SU-DHL-6 (cell line): ENCODE data around the gene RNU1-2.
"Not testable (repeated sequence)": the region's sequence is repeated elsewhere in the genome, so short reads cannot be mapped to it uniquely, and the experiment has no call there.

ENCODE experiments used
- H2AFZ ChIP-seq: fragments of 200-600 bp; sonication (generic); 2 replicates; pipeline ENCODE4 v1.6.1; 2014; ENCODE audit warnings: low read depth, mild to moderate bottlenecking, moderate library complexity, mixed read lengths, antibody characterized with exemption, low read length; ENCODE audit not compliant: severe bottlenecking
- H3F3A ChIP-seq: fragments of 200-600 bp; shearing (Covaris generic); 2 replicates; pipeline ENCODE4 v1.6.0; 2016; ENCODE audit warnings: antibody characterized with exemption, mild to moderate bottlenecking; ENCODE audit not compliant: insufficient read depth
- H3K27ac ChIP-seq: fragments of 200-600 bp; sonication (generic); 2 replicates; pipeline ENCODE4 v1.5.1; 2016; ENCODE audit warnings: low read depth, mild to moderate bottlenecking, low read length, moderate library complexity, mixed read lengths
- H3K27me3 ChIP-seq: fragments of 200-600 bp; sonication (generic), shearing (Covaris generic); 2 replicates; pipeline ENCODE4 v1.6.0; 2014; ENCODE audit warnings: mild to moderate bottlenecking, low read length
- H3K36me3 ChIP-seq: fragments of 200-600 bp; sonication (generic); 2 replicates; pipeline ENCODE4 v1.6.1; 2014; ENCODE audit warnings: mild to moderate bottlenecking, low read length, mixed read lengths
- H3K4me2 ChIP-seq: fragments of 300-600, 200-600 bp; shearing (Covaris generic), sonication (generic); 2 replicates; pipeline ENCODE4 v1.6.0; 2014; ENCODE audit warnings: low read length, low read depth, mild to moderate bottlenecking; ENCODE audit not compliant: poor library complexity, severe bottlenecking
- H3K4me3 ChIP-seq: fragments of 200-600 bp; sonication (generic); 2 replicates; pipeline ENCODE4 v1.5.1; 2014; ENCODE audit warnings: antibody characterized with exemption, low read length, mild to moderate bottlenecking, mixed read lengths; ENCODE audit not compliant: insufficient read depth, poor library complexity, severe bottlenecking
- H3K79me2 ChIP-seq: fragments of 200-600 bp; sonication (generic); 2 replicates; pipeline ENCODE4 v1.6.1; 2014; ENCODE audit warnings: mild to moderate bottlenecking, low read length, moderate library complexity; ENCODE audit not compliant: insufficient read depth
- H3K9ac ChIP-seq: fragments of 200-600 bp; sonication (generic); 2 replicates; pipeline ENCODE4 v1.7.0; 2014; ENCODE audit warnings: mild to moderate bottlenecking, low read length
- H3K9me2 ChIP-seq: fragments of 200-600 bp; sonication (generic); replicated peaks from 2 replicates; pipeline ENCODE4 v1.6.1; 2014; ENCODE audit warnings: low read length; ENCODE audit not compliant: insufficient read depth
- H3K9me3 ChIP-seq: fragments of 200-600 bp; sonication (generic); 2 replicates; pipeline ENCODE4 v1.6.1; 2014; ENCODE audit warnings: low read length, mixed read lengths; ENCODE audit not compliant: insufficient read depth
- H4K20me1 ChIP-seq: fragments of 200-600 bp; sonication (generic); 2 replicates; pipeline ENCODE4 v1.6.1; 2014; ENCODE audit warnings: low read depth, mild to moderate bottlenecking, antibody characterized with exemption, low read length, moderate library complexity, mixed read lengths
- CTCF ChIP-seq: fragments of 200-600 bp; sonication (generic); IDR thresholded peaks from one replicate; pipeline ENCODE4 v1.5.1; 2017; ENCODE audit warnings: antibody characterized with exemption, mild to moderate bottlenecking, low read length, moderate library complexity; ENCODE audit not compliant: insufficient read depth, poor library complexity, severe bottlenecking
- EZH2phosphoT487 ChIP-seq: fragments of 200-600 bp; sonication (generic), shearing (Covaris generic); conservative IDR thresholded peaks from 2 replicates; pipeline ENCODE4 v1.6.1; 2018; ENCODE audit warnings: mild to moderate bottlenecking, antibody characterized with exemption, low read length, moderate library complexity, mixed read lengths

RNU1-2 gene

DNA sequence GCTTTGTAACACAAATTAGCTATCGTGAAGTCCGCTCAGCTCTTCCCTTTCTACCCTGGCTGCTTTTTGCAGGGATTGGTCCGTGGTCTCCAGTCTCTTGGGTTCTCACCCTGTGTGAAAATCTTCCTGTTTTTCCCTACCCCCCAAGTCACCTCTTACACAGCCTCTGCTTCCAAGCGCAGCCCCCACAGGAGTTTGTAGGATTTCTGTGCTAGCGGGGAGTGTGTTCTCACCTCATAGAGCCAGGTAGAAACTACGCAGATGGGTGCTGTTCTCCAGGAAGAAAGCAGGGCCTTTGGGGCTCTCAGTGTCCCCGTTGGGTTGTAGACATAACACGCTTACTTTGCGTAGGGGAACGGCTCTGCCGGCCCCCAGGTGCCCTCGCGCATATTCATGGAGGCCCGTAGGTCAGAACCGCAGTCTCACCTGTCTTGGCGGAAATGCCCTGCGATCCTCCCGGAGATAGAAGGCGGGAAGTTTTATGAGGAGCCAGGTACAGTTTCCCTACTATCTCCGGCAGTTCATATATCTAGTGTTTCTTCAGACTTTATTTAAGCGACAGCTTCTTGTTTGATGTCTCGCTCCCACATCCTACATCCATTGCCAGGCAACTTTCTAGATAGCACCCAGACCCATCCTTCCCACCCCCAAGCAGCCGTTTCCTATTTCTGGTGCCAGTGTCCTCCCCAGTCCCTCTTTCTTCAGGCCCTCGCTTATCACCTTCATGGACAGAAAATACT lies 706 bp downstream of the RNU1-2 start:
- not testable (repeated sequence) for H3K27me3 ChIP-seq, H3K9me2 ChIP-seq, H4K20me1 ChIP-seq, H2AFZ ChIP-seq, H3K79me2 ChIP-seq, H3K36me3 ChIP-seq, H3K9me3 ChIP-seq
- H3K27ac ChIP-seq: peak overlapping the region; percentile 75
- peak overlapping the region; percentile 40 for H3K9ac ChIP-seq
- peaks cover 36% of the 10 kb centered on the region for H3F3A ChIP-seq
- peak overlapping the region; percentile 6 for H3K4me3 ChIP-seq
- H3K4me2 ChIP-seq: peak overlapping the region; percentile 46

DNA sequence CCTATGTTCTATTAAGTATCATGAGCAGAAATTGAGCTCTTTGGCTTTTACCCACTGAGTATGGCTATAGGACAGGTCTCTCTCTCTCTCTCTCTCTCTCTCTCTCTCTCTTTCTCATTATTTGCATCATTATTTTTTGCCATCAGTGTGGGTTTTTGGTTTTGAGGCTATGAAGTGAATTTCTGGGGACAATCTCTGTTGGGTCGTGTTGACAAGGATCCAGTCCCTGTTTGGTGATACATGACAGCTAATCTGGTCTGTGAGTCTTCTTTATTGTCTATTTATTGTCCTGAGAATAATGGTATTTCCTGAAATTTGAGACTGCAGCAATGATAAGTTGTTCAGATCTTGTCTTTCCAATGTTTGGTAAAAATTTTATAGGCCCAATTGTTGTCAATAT lies 1.9 kb downstream of the RNU1-2 start:
- H3K4me2 ChIP-seq, H3K4me3 ChIP-seq, H3K27me3 ChIP-seq, H3K36me3 ChIP-seq, H3K9ac ChIP-seq, H3K9me3 ChIP-seq, H3K27ac ChIP-seq, H4K20me1 ChIP-seq, H3K79me2 ChIP-seq, H3K9me2 ChIP-seq, H2AFZ ChIP-seq: not testable (repeated sequence)
- H3F3A ChIP-seq: peaks cover 47% of the 10 kb centered on the region

DNA sequence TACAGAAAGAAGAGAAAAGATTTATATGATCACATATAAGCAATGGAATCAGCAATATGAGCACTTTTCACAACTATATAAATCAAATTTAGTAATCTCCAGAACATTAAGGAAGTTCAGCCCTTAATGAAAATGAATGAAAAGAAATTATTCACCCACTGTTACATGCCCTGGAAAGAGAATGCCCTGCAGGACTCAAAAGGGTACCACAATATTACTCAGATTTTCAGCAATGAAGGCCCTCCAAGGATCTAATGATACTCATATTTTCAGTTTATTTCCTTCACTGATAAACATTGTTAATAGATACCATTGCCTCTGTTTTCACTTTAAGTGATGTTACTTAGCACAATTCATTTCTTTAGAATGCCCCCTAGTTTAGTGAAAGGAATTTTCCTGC lies 2.5 kb downstream of the RNU1-2 start:
- H3K9ac ChIP-seq, H3K9me2 ChIP-seq, H3K9me3 ChIP-seq, H3K36me3 ChIP-seq, H3K4me2 ChIP-seq, H3K27ac ChIP-seq, H3K27me3 ChIP-seq, H3K79me2 ChIP-seq, H3K4me3 ChIP-seq, H4K20me1 ChIP-seq, H2AFZ ChIP-seq: not testable (repeated sequence)
- H3F3A ChIP-seq: peaks cover 53% of the 10 kb centered on the region

- H3K27me3 ChIP-seq, H3K9me2 ChIP-seq, H3K9ac ChIP-seq, H3K9me3 ChIP-seq, H3K36me3 ChIP-seq, H4K20me1 ChIP-seq, H2AFZ ChIP-seq, H3K27ac ChIP-seq, H3K4me2 ChIP-seq, H3K79me2 ChIP-seq, H3K4me3 ChIP-seq: not testable (repeated sequence)
- peaks cover 60% of the 10 kb centered on the region for H3F3A ChIP-seq
Measured at GRCh38 chr1:16899020-16899419, 3.2 kb downstream of the RNU1-2 start.

DNA sequence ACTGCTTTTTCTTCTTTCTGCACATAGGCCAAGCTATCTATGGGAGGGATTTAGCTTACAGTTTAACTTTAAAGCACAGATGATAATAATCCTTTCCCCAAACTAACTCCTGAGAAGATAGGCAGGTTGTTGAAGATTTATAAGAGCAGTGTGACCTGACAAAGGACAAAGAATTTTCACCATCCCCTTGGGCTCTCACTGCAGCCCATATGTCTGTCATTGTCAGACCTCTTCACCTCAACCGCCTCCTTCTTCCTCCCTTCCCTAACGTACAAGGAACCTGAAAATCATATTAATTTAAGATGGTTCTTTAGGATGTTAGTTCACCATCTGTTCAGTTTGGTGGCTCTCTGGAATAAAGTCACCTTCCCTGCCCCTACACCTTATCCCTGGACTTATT lies 5.0 kb downstream of the RNU1-2 start:
- Histone ChIP-seq H3K4me3 (no peak overlapping the region), H4K20me1 (no peaks in the 10 kb centered on the region), H3K9me3 (0 out of 2 replicates have a peak, but pooled peaks cover 3% of the 10 kb centered on the region), H3K9ac (peak overlapping the region; percentile 8; the same call in 1 of the 2 replicates), H3F3A (peaks cover 71% of the 10 kb centered on the region), H3K79me2 (no peaks in the 10 kb centered on the region), H3K4me2 (peak overlapping the region; percentile 39), H2AFZ (no peak overlapping the region), H3K27me3 (no peaks in the 10 kb centered on the region), H3K36me3 (no peaks in the 10 kb centered on the region), H3K27ac (peak overlapping the region; percentile 94), H3K9me2 (no peaks in the 10 kb centered on the region)
- TF ChIP-seq CTCF (peak; percentile 22), EZH2phosphoT487 (no peak)

GRCh38 chr1:16901371-16901770 lies 5.6 kb downstream of the RNU1-2 start:
- peak overlapping the region; percentile 94 for H3K27ac ChIP-seq
- H3K9me2 ChIP-seq, H3K36me3 ChIP-seq, H2AFZ ChIP-seq, H3K79me2 ChIP-seq, H3K27me3 ChIP-seq, H4K20me1 ChIP-seq, H3K9me3 ChIP-seq, H3K4me3 ChIP-seq: not testable (repeated sequence)
- H3F3A ChIP-seq: peaks cover 75% of the 10 kb centered on the region
- peak overlapping the region; percentile 39 for H3K4me2 ChIP-seq
- H3K9ac ChIP-seq: 0 out of 2 replicates have a peak overlapping the region, but pooled peaks have one; percentile 8
